Stimulated activated CD4-positive, alpha-beta T cell treated with anti-CD3 and anti-CD28 coated beads, TNF-alpha, amount 100 ng/mL, for 4 hours (primary cell): ENCODE measurements around the gene FCN2.

Experiments used
- DNase-seq, 3 experiments: peaks; one replicate each; pipeline ENCODE4 v3.0.0-alpha.2; 2020; ENCODE audit warnings: low read depth in 3 of 3

Gene FCN2

DNA sequence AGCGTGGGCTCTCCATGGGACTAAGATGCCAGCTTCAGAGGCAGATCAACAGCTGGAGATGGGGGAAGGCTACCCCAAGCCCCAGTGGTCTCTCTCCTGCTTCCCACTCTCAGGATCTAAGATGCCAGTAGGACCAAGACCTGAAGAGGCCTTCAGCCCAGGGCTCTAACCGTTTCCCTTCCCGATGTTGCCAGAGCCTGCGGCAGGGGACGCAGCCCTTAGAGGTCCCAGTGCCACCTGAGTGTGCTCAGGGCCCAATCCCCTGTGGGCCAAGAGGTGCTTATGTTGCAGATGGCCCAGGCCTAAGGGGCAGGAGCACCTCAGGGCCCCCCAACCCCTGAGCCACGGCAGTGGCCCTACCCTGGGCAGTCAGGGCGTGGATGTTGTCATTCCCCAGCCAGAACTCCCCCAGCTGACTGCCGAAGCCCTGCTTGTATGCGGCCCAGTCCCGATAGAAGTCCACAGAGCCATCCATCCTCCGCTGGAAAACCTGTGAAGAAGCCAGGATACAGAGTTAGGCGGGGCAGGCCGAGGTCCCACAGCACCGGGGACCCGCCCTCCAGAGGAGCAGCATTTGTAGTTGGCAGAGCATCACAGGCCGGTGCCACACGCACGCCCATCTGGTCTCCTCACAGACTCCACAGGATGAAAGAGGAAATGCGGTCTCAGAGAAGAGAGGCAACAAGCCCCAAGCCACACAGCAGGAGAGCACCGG, 31.7 kb downstream of the FCN2 start:
- no peak for DNase-seq

GRCh38 chr9:134913041-134913712, 32.6 kb downstream of the FCN2 start:
- DNase-seq = no peak

DNA sequence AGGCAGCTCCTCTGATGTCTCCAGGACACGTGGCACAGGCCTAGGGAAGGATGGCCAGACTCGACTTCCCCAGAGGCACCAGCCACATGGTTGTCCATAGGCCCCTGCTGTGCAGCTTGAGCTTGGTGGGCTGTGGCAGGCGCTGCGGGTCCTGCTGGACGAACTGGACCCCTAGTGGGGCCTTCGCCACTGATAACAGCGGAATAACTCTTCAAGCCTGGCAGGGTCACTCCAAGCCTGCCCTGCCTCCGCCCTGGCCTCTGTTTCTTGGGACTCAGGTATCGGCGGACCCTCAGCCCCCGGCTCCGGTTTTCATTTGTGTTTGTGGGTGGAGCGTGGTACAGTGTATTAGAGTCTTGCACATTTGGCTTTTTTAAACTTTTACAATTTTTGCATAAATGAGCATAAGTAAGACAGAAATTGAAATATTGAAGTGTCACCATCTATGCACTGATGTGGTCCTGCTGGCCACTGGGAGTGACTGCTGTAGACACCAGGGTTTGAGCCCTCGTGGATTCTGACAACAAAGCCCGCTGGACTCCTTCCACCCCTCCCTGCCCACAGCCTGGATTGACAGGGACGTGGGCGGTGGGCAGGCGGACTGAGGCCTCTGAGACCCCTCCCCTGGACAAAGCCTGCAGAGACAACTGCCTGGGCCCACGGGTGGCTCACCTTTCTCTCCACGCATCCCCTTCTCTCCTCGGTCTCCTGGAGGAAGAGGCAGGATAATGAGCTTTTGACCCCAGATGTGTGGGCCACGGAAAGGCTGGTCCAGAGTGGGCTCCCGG, 33.3 kb downstream of the FCN2 start:
- DNase-seq = no peak

GRCh38 chr9:134914501-134914834, 33.9 kb downstream of the FCN2 start:
- DNase-seq = no peak

DNA sequence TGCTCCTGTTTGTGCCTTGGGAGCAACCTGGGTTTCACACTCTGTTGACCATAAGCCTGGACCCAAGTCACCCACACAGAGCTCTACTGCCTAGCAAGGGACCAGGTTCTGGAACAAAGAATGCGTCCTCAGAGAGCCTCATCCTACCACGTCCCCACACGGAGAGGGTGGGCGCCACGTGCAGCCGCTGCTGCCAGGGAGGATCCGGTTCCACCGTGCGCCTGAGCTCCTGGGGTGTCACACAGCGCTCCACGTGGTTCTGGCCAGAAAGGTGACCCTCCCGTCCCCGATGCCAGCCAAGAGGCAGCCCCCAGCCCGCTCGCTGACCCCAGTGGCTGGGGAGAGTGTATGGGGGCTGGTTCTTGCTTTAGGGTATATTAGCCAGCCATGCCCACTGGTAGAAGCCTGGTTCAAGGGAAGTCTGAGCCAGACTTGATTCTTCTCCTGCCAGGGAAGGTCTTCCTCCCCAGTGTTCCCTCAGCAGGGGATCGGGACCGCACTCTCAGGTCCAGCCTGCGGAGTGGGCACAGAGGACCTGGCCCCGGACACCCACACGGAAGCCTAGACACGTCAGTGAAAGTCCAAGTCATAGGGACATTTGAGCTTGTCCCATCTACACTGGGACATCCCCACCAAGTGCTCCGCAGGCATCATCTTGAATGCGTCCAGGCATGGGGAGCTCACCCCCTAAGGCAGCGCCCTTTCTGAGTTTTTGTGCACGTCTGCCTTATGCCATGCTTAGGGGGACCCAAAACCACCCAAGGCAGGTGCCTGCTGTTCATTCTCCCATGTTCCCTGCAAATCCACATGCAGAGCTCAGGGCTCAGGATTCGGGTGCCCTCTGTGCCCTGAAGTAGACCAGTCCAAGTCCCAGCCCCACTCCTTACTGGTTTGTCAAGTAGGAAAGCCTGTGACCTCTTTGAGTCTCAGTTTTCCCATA, 34.7 kb downstream of the FCN2 start:
- DNase-seq = no peak

GRCh38 chr9:134916161-134916665, 35.6 kb downstream of the FCN2 start:
- no peak for DNase-seq

DNA sequence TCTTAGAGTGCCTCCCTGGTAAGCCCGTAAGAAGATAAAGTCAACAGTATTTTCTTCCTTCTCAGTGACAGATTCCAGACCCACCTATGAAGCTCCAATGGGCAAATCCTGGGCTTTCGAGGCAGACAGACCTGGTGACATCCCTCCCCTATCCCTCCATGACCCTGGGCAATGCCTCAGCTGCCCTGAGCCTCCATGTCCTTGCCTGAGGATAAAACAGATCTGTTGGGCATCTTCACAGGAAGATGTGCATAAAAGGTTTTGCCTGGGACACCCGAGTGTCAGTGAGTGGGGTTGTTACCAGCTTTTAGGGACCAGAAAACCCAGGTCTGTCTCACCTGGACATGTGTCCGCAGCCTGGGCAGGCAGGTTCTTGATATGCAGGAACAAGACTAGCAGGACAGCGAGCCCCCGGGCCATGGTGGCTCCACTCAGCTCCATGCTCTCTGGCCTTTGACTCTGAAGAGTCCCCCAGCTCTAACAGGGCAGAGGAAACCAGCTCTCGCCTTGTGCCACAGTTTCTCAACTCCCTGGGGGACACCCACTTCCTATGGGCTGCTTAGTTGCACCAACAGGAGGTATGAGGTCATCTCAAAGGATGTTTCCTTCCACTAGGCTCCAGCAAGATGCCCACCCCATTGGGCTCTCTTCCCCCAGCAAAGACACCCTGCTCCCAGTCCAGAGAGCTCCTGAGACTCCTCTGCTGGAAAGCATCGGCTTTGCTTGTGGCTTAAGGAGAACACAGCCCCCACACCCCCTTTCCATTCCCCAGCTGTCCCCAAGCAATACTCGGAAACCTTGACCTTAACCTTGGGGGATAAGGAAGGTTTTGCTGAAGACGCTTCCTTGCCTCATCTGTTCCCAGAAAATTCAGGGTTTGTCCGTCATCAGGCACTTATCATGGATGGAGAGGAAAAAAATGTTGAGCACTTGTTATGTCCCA, 37.1 kb downstream of the FCN2 start, which contains the start of gene FCN1:
TSS of gene FCN1 (minus strand) at position 482 of the 943 bp plus-strand sequence. CDS start at position 441, 41 bp downstream.
- DNase-seq = no peak

DNA sequence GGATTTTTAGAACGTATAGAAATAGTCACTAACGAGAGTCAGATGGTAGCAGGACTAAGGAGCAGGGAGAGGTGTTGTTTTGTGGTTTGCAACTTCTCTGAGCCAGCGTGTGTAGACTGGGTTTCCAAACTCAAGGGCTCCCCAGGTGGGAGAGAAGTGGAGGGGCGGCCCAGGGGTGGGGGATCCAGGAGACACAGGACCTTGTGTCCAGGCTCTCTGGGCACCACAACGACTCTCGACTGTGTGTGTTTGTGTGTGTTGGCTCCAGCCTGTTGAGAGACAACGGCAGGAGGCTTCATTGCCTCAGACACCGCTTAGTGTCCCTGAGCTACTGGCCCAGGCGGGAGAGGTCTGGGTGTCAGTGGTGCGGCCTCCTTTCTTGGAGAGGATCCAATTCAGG, 38.0 kb downstream of the FCN2 start:
- no peak for DNase-seq

DNA sequence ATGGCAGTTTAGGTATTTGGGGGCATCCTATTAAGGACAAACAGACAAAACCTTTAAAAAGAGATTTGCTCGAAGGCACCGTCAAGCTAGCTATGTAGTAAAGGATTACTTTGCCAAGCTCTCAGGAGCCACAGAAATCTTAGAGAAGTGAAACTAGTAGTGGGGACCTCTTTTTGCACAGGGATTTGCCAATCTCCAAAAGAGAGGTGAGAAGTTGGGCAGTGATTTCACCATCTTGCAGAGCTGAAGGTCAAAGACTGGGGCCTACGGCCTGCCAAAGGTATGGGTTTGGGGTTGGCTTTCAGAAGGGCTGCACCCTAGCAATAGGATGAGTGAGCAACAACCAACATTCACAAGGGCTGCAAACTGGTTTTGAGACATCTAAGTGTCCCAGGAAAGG, 38.7 kb downstream of the FCN2 start:
- DNase-seq = no peak

DNA sequence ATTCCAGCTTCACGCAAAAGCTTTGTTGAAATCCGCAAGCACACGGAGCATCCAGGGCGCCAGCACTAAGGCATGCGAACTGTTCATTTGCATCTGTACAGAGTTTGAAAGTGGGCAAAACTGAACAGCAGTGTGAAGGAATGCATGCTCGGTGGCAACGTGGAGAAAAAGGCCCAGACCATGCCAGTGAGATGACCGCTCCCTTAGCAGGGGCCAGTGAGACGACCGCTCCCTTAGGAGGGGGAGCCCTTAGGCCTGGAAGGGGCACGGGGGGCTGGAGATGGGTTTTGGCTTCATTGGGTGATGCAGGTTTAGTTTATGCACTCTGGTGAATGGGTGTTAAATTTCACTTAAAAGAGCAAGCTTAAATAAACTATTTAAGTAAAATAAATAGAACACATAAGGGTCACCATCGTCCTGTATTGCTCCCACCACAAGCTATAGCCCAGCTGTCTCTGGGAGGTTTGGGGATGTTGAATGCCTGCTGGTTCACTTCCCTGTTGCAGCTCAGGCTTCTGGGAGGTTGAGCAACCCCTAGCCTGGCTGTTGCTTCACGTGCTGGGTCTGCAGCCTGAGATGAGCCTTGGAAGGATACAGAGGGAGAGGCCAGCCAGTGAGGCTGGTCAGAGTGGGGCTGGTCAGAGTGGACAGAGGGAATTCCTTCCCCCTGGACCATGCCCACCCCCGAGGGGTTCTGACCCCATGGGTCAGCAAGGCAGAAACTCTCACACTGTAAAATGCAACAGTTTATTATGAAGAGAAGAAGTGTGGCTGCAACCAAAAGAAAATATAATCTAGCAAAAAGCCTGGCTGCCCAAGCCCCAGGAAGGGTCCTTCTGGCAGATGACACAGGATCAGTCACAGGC, 41.7 kb downstream of the FCN2 start:
- no peak for DNase-seq

GRCh38 chr9:134922932-134923240, 42.3 kb downstream of the FCN2 start:
- DNase-seq = no peak

- no peak for DNase-seq
Observed at GRCh38 chr9:134923466-134923865, 42.9 kb downstream of the FCN2 start.

- no peak for DNase-seq
Observed at GRCh38 chr9:134925011-134925511, 44.5 kb downstream of the FCN2 start.

DNA sequence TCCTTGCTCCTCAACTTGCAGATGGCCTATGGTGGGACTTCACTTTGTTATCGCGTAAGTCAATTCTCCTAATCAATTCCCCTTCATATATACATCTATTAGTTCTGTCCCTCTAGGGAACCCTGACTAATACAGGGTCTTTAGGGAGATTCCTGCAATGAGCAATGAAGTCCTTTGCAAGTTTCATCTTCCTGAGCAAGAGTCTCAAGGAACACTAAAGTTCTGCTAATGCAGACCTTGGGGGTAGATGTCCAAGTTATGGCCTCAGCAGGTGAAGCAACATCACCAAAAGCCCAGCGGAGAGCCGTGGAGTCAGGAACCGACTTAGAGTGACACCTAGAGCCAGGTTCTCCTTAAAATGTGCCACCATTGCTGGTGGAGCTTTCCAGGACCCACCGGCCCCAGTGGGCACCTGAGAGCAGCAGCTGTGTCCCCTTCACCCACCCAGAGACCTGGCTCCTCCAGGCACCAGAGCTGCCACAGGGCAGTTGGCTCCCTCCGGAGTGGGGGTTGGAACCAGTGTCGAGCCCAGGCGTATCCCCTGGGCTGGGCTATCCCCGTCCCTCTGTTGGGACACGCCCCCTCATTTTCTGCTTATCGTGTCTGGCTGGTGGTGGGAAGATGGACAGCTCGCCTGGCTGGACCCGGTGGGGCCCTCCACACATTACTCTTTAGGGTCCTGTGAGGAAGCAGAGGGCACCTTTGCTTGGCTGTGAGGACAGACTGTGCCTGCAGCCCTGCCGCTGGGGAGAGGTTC, 48.0 kb downstream of the FCN2 start:
- DNase-seq = no peak

- DNase-seq = no peak
Observed at GRCh38 chr9:134929193-134930158, 48.9 kb downstream of the FCN2 start.

- DNase-seq = no peak
Observed at GRCh38 chr9:134930398-134930797, 49.8 kb downstream of the FCN2 start.

- DNase-seq = no peak
Observed at GRCh38 chr9:134932171-134932570, 51.6 kb downstream of the FCN2 start.
